Neural cell (in vitro differentiated cells): ENCODE measurements around the gene USP40. TPM values are rescaled to one million over a fixed set of nuclear protein-coding genes. Genes with fewer than 3 reads are reported as not detected.

Experiments
- H2AFZ ChIP-seq: fragments of 200-600, 300-800 bp; sonication (generic), shearing (Covaris generic); 2 replicates; pipeline ENCODE4 v1.6.0; 2014; ENCODE audit warnings: low read depth, mild to moderate bottlenecking, antibody characterized with exemption, low read length, moderate library complexity
- H3F3A ChIP-seq: fragments of 200-600 bp; shearing (Covaris generic); 2 replicates; pipeline ENCODE4 v1.6.1; 2016; ENCODE audit warnings: mild to moderate bottlenecking, moderate library complexity, mixed read lengths, antibody characterized with exemption, low read length; ENCODE audit not compliant: insufficient read depth, poor library complexity, severe bottlenecking
- H3K27ac ChIP-seq: fragments of 200-600, 300-800 bp; sonication (generic), shearing (Covaris generic); 2 replicates; pipeline ENCODE4 v1.5.1; 2014; ENCODE audit warnings: mild to moderate bottlenecking, low read length, moderate library complexity
- H3K27me3 ChIP-seq: fragments of 300-800, 200-600 bp; sonication (generic), shearing (Covaris generic); 2 replicates; pipeline ENCODE4 v1.6.0; 2014; ENCODE audit warnings: mild to moderate bottlenecking, low read depth, low read length, moderate library complexity; ENCODE audit not compliant: insufficient read depth
- H3K36me3 ChIP-seq: fragments of 300-800, 200-600 bp; sonication (generic), shearing (Covaris generic); 2 replicates; pipeline ENCODE4 v1.5.1; 2014; ENCODE audit warnings: mild to moderate bottlenecking, antibody characterized with exemption, low read length, moderate library complexity; ENCODE audit not compliant: insufficient read depth
- H3K4me2 ChIP-seq: fragments of 300-800, 200-600 bp; sonication (generic), shearing (Covaris generic); 2 replicates; pipeline ENCODE4 v1.6.0; 2014; ENCODE audit warnings: mild to moderate bottlenecking, low read length
- H3K4me3 ChIP-seq: fragments of 300-800, 200-600 bp; sonication (generic), shearing (Covaris generic); 2 replicates; pipeline ENCODE4 v1.5.1; 2014; ENCODE audit warnings: mild to moderate bottlenecking, low read length, moderate library complexity
- H3K79me2 ChIP-seq: fragments of 200-600 bp; shearing (Covaris generic); replicated peaks from 2 replicates; pipeline ENCODE4 v1.6.0; 2014; ENCODE audit warnings: mild to moderate bottlenecking, low read length, moderate library complexity; ENCODE audit not compliant: insufficient read depth
- H3K9ac ChIP-seq: fragments of 300-800, 200-600 bp; sonication (generic), shearing (Covaris generic); 2 replicates; pipeline ENCODE4 v1.6.1; 2016; ENCODE audit warnings: mild to moderate bottlenecking, low read length, mixed read lengths
- H3K9me2 ChIP-seq: fragments of 200-600 bp; shearing (Covaris generic); 2 replicates; pipeline ENCODE4 v1.6.1; 2016; ENCODE audit warnings: mild to moderate bottlenecking, low read length, mixed read lengths; ENCODE audit not compliant: insufficient read depth
- H3K9me3 ChIP-seq: fragments of 200-600, 300-800 bp; sonication (generic), shearing (Covaris generic); 2 replicates; pipeline ENCODE4 v1.6.1; 2016; ENCODE audit warnings: mild to moderate bottlenecking, mixed run types, low read length, moderate library complexity, mixed read lengths
- H4K20me1 ChIP-seq: fragments of 200-600 bp; shearing (Covaris generic); 2 replicates; pipeline ENCODE4 v1.6.1; 2016; ENCODE audit warnings: mild to moderate bottlenecking, mixed run types; ENCODE audit not compliant: insufficient read depth
- EP300 ChIP-seq: fragments of 450-650 bp; conservative IDR thresholded peaks from 2 replicates; pipeline ENCODE4 v1.6.1; 2014; ENCODE audit warnings: antibody characterized with exemption, mild to moderate bottlenecking, moderate library complexity; ENCODE audit not compliant: poor library complexity, severe bottlenecking
- EZH2 ChIP-seq: fragments of 200-600, 300-800 bp; shearing (Covaris generic), sonication (generic); IDR thresholded peaks from 2 replicates; pipeline ENCODE4 v1.6.1; 2014; ENCODE audit warnings: antibody characterized with exemption, low read length, borderline replicate concordance, mild to moderate bottlenecking; ENCODE audit not compliant: insufficient read depth, poor library complexity, severe bottlenecking
- MXI1 ChIP-seq: fragments of 450-650 bp; conservative IDR thresholded peaks from 2 replicates; pipeline ENCODE4 v1.6.1; 2014; ENCODE audit warnings: antibody characterized with exemption, mild to moderate bottlenecking; ENCODE audit not compliant: poor library complexity, severe bottlenecking
- POLR2AphosphoS5 ChIP-seq: IDR thresholded peaks from 2 replicates; pipeline ENCODE4 v1.6.1; 2012
- RAD21 ChIP-seq: fragments of 450-650 bp; conservative IDR thresholded peaks from 2 replicates; pipeline ENCODE4 v1.6.1; 2014; ENCODE audit warnings: antibody characterized with exemption, mild to moderate bottlenecking, moderate library complexity
- SMC3 ChIP-seq: fragments of 450-650 bp; conservative IDR thresholded peaks from 2 replicates; pipeline ENCODE4 v1.6.1; 2014; ENCODE audit warnings: antibody characterized with exemption, mild to moderate bottlenecking, moderate library complexity; ENCODE audit not compliant: poor library complexity
- TAF1 ChIP-seq: IDR thresholded peaks from 2 replicates; pipeline ENCODE4 v1.6.1; 2012; ENCODE audit warnings: low read depth
- polyA plus RNA-seq: library from polyadenylated mRNA; depleted of rRNA; stranded (reverse); fragments of >200 nt; gene quantifications from 2 replicates; pipeline ENCODE4 v1.2.3, GENCODE V29; 2014
- TF ChIP-seq, protein P1 (sequence below): fragments of 450-650 bp; IDR thresholded peaks from 2 replicates; pipeline ENCODE4 v1.5.1; 2014; ENCODE audit warnings: antibody characterized with exemption, mild to moderate bottlenecking, moderate library complexity; ENCODE audit not compliant: poor library complexity, severe bottlenecking
- TF ChIP-seq, protein P2 (sequence below): IDR thresholded peaks from 2 replicates; pipeline ENCODE4 v1.6.1; 2012; ENCODE audit warnings: borderline replicate concordance

The USP40 gene
- polyA plus RNA-seq, 1 donor from 2014 or later: 33.3 TPM

DNA sequence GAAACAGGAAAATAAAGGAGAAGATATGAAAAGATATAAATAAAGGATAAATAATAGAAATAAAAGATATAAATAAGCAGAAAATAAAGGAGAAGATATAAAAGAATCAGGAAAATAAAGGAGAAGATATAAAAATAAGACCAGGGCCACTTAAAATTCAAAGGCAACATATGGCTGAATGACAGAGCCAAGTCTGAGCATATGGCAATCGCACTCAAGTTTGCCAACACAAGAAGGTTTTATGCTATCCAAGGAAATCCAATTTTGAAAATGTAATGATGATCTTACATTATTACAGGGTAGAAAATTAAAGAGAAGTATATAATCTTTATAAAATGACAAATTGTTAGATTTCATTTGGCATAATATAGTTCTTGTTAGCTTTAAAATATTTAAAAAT, 33.6 kb downstream of the USP40 start:
- H3K79me2 ChIP-seq: no peaks in the 10 kb centered on the region
- no peaks in the 10 kb centered on the region for H3K27me3 ChIP-seq
- H2AFZ ChIP-seq: no peak overlapping the region
- no peak for TF ChIP-seq SMC3
- TF ChIP-seq, protein P1, sequence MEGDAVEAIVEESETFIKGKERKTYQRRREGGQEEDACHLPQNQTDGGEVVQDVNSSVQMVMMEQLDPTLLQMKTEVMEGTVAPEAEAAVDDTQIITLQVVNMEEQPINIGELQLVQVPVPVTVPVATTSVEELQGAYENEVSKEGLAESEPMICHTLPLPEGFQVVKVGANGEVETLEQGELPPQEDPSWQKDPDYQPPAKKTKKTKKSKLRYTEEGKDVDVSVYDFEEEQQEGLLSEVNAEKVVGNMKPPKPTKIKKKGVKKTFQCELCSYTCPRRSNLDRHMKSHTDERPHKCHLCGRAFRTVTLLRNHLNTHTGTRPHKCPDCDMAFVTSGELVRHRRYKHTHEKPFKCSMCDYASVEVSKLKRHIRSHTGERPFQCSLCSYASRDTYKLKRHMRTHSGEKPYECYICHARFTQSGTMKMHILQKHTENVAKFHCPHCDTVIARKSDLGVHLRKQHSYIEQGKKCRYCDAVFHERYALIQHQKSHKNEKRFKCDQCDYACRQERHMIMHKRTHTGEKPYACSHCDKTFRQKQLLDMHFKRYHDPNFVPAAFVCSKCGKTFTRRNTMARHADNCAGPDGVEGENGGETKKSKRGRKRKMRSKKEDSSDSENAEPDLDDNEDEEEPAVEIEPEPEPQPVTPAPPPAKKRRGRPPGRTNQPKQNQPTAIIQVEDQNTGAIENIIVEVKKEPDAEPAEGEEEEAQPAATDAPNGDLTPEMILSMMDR: no peak
- TF ChIP-seq TAF1: no peak
- TF ChIP-seq, protein P2, sequence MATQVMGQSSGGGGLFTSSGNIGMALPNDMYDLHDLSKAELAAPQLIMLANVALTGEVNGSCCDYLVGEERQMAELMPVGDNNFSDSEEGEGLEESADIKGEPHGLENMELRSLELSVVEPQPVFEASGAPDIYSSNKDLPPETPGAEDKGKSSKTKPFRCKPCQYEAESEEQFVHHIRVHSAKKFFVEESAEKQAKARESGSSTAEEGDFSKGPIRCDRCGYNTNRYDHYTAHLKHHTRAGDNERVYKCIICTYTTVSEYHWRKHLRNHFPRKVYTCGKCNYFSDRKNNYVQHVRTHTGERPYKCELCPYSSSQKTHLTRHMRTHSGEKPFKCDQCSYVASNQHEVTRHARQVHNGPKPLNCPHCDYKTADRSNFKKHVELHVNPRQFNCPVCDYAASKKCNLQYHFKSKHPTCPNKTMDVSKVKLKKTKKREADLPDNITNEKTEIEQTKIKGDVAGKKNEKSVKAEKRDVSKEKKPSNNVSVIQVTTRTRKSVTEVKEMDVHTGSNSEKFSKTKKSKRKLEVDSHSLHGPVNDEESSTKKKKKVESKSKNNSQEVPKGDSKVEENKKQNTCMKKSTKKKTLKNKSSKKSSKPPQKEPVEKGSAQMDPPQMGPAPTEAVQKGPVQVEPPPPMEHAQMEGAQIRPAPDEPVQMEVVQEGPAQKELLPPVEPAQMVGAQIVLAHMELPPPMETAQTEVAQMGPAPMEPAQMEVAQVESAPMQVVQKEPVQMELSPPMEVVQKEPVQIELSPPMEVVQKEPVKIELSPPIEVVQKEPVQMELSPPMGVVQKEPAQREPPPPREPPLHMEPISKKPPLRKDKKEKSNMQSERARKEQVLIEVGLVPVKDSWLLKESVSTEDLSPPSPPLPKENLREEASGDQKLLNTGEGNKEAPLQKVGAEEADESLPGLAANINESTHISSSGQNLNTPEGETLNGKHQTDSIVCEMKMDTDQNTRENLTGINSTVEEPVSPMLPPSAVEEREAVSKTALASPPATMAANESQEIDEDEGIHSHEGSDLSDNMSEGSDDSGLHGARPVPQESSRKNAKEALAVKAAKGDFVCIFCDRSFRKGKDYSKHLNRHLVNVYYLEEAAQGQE: no peak
- no peak for TF ChIP-seq POLR2AphosphoS5
- TF ChIP-seq EP300: no peak
- TF ChIP-seq MXI1: no peak
- no peak for TF ChIP-seq RAD21
- TF ChIP-seq EZH2: no peak
- no peaks in the 10 kb centered on the region for H3K36me3 ChIP-seq
- H3K4me2 ChIP-seq: no peak overlapping the region
- H3F3A ChIP-seq: no peaks in the 10 kb centered on the region
- no peak overlapping the region for H3K4me3 ChIP-seq
- H3K9me3 ChIP-seq: no peaks in the 10 kb centered on the region
- H3K9me2 ChIP-seq: no peaks in the 10 kb centered on the region
- no peaks in the 10 kb centered on the region for H4K20me1 ChIP-seq
- no peak overlapping the region for H3K27ac ChIP-seq
- no peak overlapping the region for H3K9ac ChIP-seq

DNA sequence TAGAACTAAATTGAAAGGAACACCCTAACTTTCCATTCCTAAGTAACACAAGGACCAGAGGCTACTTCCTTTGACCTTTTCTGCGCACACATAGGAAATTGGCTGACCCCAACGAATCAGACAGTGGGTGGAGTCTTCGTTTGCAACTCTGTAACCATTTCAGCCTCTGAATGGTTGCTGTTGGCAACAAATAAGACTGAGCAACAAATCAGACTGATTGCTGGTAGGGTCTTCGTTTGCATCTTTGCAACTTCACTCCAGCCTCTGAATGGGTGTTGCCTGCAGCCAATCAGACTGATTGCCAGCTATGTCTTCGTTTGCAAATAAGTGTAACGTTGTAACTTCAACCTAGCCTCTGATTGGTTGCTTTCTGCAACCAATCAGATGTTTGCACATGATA, 34.6 kb downstream of the USP40 start:
- Histone ChIP-seq H3K9me2 (no peaks in the 10 kb centered on the region), H3K4me2 (no peak overlapping the region), H3K79me2 (no peaks in the 10 kb centered on the region), H3K27ac (no peak overlapping the region), H3K9ac (no peak overlapping the region), H3K36me3 (no peaks in the 10 kb centered on the region), H4K20me1 (no peaks in the 10 kb centered on the region), H3F3A (no peaks in the 10 kb centered on the region), H3K27me3 (no peaks in the 10 kb centered on the region), H3K4me3 (no peak overlapping the region), H3K9me3 (no peaks in the 10 kb centered on the region), H2AFZ (no peak overlapping the region)
- TF ChIP-seq EP300: no peak
- TF ChIP-seq, protein P2: no peak
- no peak for TF ChIP-seq POLR2AphosphoS5
- no peak for TF ChIP-seq MXI1
- TF ChIP-seq SMC3: no peak
- TF ChIP-seq, protein P1: no peak
- no peak for TF ChIP-seq EZH2
- TF ChIP-seq TAF1: no peak
- no peak for TF ChIP-seq RAD21
